HepG2 (cell line): ENCODE measurements around the gene RNU1-1. TPM values are rescaled to one million over a fixed set of nuclear protein-coding genes. Genes with fewer than 3 reads are reported as not detected.
"Not testable (repeated sequence)": the region's sequence is repeated elsewhere in the genome, so short reads cannot be mapped to it uniquely, and the experiment has no call there.

Experiments used
- ATAC-seq: fragments of 200-7000 bp; cut with Tn5 transposase; 3 replicates; pipeline ENCODE4 v1.9.1; 2020; ENCODE audit warnings: mild to moderate bottlenecking, moderate library complexity
- BruUV-seq: library from RNA; stranded (reverse); fragments of 400-500 nt; replicated peaks from 2 replicates; lab custom pipeline; 2021; lab: Mats Ljungman, UMichigan
- CTCF ChIA-PET: fragments of 300-600 bp; formaldehyde crosslinking; extraction: SDS; loops from one replicate; lab custom pipeline; 2021; ENCODE audit warnings: low total read pairs, inconsistent platforms, low intra/inter-chr PET ratio; lab: Yijun Ruan, JAX
- POLR2A ChIA-PET: fragments of 350-600 bp; sonication (Branson Sonifier 250); formaldehyde crosslinking; loops from one replicate; lab custom pipeline; 2020; ENCODE audit warnings: antibody characterized with exemption, inconsistent platforms; lab: Yijun Ruan, JAX
- DNase-seq: peaks from one replicate; pipeline ENCODE4 v3.0.0-alpha.2; 2015; ENCODE audit warnings: low spot score
- FAIRE-seq: peaks from 3 replicates; lab custom pipeline; 2011; peaks lifted over from hg19 to GRCh38; lab: Jason Lieb, UNC
- H2AFZ ChIP-seq: one replicate; pipeline ENCODE4 v1.6.1; 2011; ENCODE audit warnings: low read length, inconsistent platforms
- H3K27ac ChIP-seq: fragments of 300-600 bp; 3 replicates; pipeline ENCODE4 v1.8.0; 2011; ENCODE audit warnings: mixed run types, mild to moderate bottlenecking, mixed read lengths, low read length, inconsistent platforms; ENCODE audit not compliant: insufficient read depth; ENCODE audit errors: extremely low read length
- H3K27me3 ChIP-seq, 2 experiments: fragments of 200-600 bp in 1 of 2; 2 replicates in 1 of 2; 3 replicates in 1 of 2; pipeline versions ENCODE4 v1.6.0 to v1.8.0; 2011; ENCODE audit warnings: low read length in 2 of 2, mild to moderate bottlenecking in 2 of 2, moderate library complexity in 2 of 2, inconsistent platforms in 1 of 2; ENCODE audit not compliant: insufficient read depth in 2 of 2, control insufficient read depth in 1 of 2
- H3K36me3 ChIP-seq, 2 experiments: fragments of 200-600 bp in 1 of 2; replicated peaks in 1 of 2; 2 replicates in 1 of 2; 3 replicates in 1 of 2; pipeline versions ENCODE4 v1.5.1 to v1.8.0; 2011; ENCODE audit warnings: low read length in 2 of 2, inconsistent platforms in 1 of 2; ENCODE audit not compliant: insufficient read depth in 2 of 2, control insufficient read depth in 1 of 2
- H3K4me1 ChIP-seq: 2 replicates; pipeline ENCODE4 v1.5.1; 2012; ENCODE audit warnings: low read length, inconsistent platforms; ENCODE audit not compliant: insufficient read depth
- H3K4me2 ChIP-seq: 2 replicates; pipeline ENCODE4 v1.6.0; 2011; ENCODE audit warnings: low read depth, low read length, inconsistent platforms
- H3K4me3 ChIP-seq, 3 experiments: fragments of 200-600 bp in 1 of 3; sonication (generic), shearing (Covaris generic) in 1 of 3; replicated peaks in 1 of 3; 2 replicates each; pipeline ENCODE4 v1.5.1; 2011 to 2016; ENCODE audit warnings: low read length in 3 of 3, inconsistent platforms in 2 of 3, low read depth in 2 of 3, mild to moderate bottlenecking in 2 of 3, control low read depth in 1 of 3, mixed read lengths in 1 of 3; ENCODE audit not compliant: insufficient read depth in 1 of 3
- H3K79me2 ChIP-seq: one replicate; pipeline ENCODE4 v1.6.1; 2011; ENCODE audit warnings: low read length, inconsistent platforms; ENCODE audit not compliant: insufficient read depth
- H3K9ac ChIP-seq: 2 replicates; pipeline ENCODE4 v1.6.0; 2011; ENCODE audit warnings: mild to moderate bottlenecking, low read depth, low read length, inconsistent platforms; ENCODE audit not compliant: insufficient read depth
- H3K9me3 ChIP-seq: 2 replicates; pipeline ENCODE4 v1.5.1; 2012; ENCODE audit warnings: mild to moderate bottlenecking, low read length
- H4K20me1 ChIP-seq: 2 replicates; pipeline ENCODE4 v1.6.0; 2011; ENCODE audit warnings: inconsistent platforms, mild to moderate bottlenecking, low read length, moderate library complexity; ENCODE audit not compliant: insufficient read depth
- CREB1 ChIP-seq, 2 experiments: fragments of 450-650 bp in 1 of 2; IDR thresholded peaks; 2 replicates each; pipeline ENCODE4 v1.6.1; 2016 to 2017; ENCODE audit warnings: control low read depth in 1 of 2, mild to moderate bottlenecking in 1 of 2, missing compliant biosample characterization in 1 of 2, missing genetic modification characterization in 1 of 2
- ELF3 ChIP-seq: IDR thresholded peaks from 2 replicates; pipeline ENCODE4 v1.6.1; 2016; ENCODE audit warnings: missing genetic modification reagents, missing compliant biosample characterization
- FOXM1 ChIP-seq: sonication (generic); formaldehyde crosslinking; IDR thresholded peaks from 2 replicates; pipeline ENCODE4 v1.5.0; 2020; ENCODE audit warnings: missing genetic modification reagents
- FOXP1 ChIP-seq, 2 experiments: fragments of 450-650 bp in 1 of 2; IDR thresholded peaks; 2 replicates each; pipeline ENCODE4 v1.6.1; 2017 to 2018; ENCODE audit warnings: antibody characterized with exemption in 1 of 2
- IRF2 ChIP-seq: IDR thresholded peaks from 2 replicates; pipeline ENCODE4 v1.6.1; 2018; ENCODE audit warnings: missing genetic modification reagents, missing compliant biosample characterization
- KAT8 ChIP-seq: IDR thresholded peaks from 2 replicates; pipeline ENCODE4 v1.6.1; 2016; ENCODE audit warnings: missing genetic modification reagents, missing compliant biosample characterization
- KLF11 ChIP-seq: IDR thresholded peaks from 2 replicates; pipeline ENCODE4 v1.6.1; 2016; ENCODE audit warnings: missing compliant biosample characterization
- KLF16 ChIP-seq, 2 experiments: sonication (generic) in 1 of 2; formaldehyde crosslinking in 1 of 2; IDR thresholded peaks; 2 replicates each; pipeline versions ENCODE4 v1.6.1 to v1.8.0; 2016 to 2023; ENCODE audit warnings: missing genetic modification reagents in 2 of 2, missing compliant biosample characterization in 1 of 2
- KLF6 ChIP-seq: IDR thresholded peaks from 2 replicates; pipeline ENCODE4 v1.8.0; 2016; ENCODE audit warnings: missing biosample characterization, missing genetic modification reagents
- KMT2A ChIP-seq: sonication (generic); formaldehyde crosslinking; IDR thresholded peaks from 2 replicates; pipeline ENCODE4 v1.4.0; 2020; ENCODE audit warnings: missing genetic modification reagents
- KMT2B ChIP-seq: IDR thresholded peaks from 2 replicates; pipeline ENCODE4 v1.6.1; 2016; ENCODE audit warnings: missing genetic modification reagents, missing compliant biosample characterization
- MED13 ChIP-seq: sonication (generic); formaldehyde crosslinking; IDR thresholded peaks from 2 replicates; pipeline ENCODE4 v1.5.0; 2020; ENCODE audit warnings: missing genetic modification reagents
- MTF1 ChIP-seq: sonication (generic); formaldehyde crosslinking; IDR thresholded peaks from 2 replicates; pipeline ENCODE4 v1.5.0; 2020; ENCODE audit warnings: missing genetic modification reagents
- MXD3 ChIP-seq: IDR thresholded peaks from 2 replicates; pipeline ENCODE4 v1.6.1; 2016; ENCODE audit warnings: mild to moderate bottlenecking, missing biosample characterization, missing genetic modification reagents
- NR2F1 ChIP-seq, 2 experiments: fragments of 450-650 bp in 1 of 2; formaldehyde crosslinking in 1 of 2; IDR thresholded peaks; 2 replicates each; pipeline versions ENCODE4 v1.5.0 to v1.6.1; 2016 to 2020; ENCODE audit warnings: mild to moderate bottlenecking in 1 of 2, missing compliant biosample characterization in 1 of 2, missing genetic modification reagents in 1 of 2, moderate library complexity in 1 of 2
- RXRA ChIP-seq: sonication (generic); formaldehyde crosslinking; IDR thresholded peaks from 2 replicates; pipeline ENCODE4 v1.5.1; 2020; ENCODE audit warnings: missing genetic modification reagents
- SMAD3 ChIP-seq: sonication (generic); formaldehyde crosslinking; IDR thresholded peaks from 2 replicates; pipeline ENCODE4 v1.4.0; 2020; ENCODE audit warnings: missing genetic modification reagents
- TFDP2 ChIP-seq: sonication (generic); formaldehyde crosslinking; IDR thresholded peaks from 2 replicates; pipeline ENCODE4 v1.4.0; 2020; ENCODE audit warnings: missing genetic modification reagents
- THAP11 ChIP-seq: IDR thresholded peaks from 2 replicates; pipeline ENCODE4 v1.6.1; 2016; ENCODE audit warnings: missing biosample characterization, missing genetic modification reagents
- TP53 ChIP-seq: sonication (generic); formaldehyde crosslinking; conservative IDR thresholded peaks from 2 replicates; pipeline ENCODE4 v1.4.0; 2020; ENCODE audit warnings: missing genetic modification reagents
- ZNF331 ChIP-seq: sonication (generic); formaldehyde crosslinking; IDR thresholded peaks from 2 replicates; pipeline ENCODE4 v1.4.0; 2020; ENCODE audit warnings: missing genetic modification reagents
- ZNF337 ChIP-seq: sonication (generic); formaldehyde crosslinking; IDR thresholded peaks from 2 replicates; pipeline ENCODE4 v1.5.1; 2020; ENCODE audit warnings: missing genetic modification reagents, low read depth, mild to moderate bottlenecking, borderline replicate concordance
- ZNF350 ChIP-seq: sonication (generic); formaldehyde crosslinking; IDR thresholded peaks from 2 replicates; pipeline ENCODE4 v1.4.0; 2020; ENCODE audit warnings: mild to moderate bottlenecking, low read depth, missing genetic modification reagents, borderline replicate concordance
- ZNF362 ChIP-seq: sonication (generic); formaldehyde crosslinking; IDR thresholded peaks from 2 replicates; pipeline ENCODE4 v1.4.0; 2020; ENCODE audit warnings: missing genetic modification reagents, mild to moderate bottlenecking, borderline replicate concordance
- ZNF792 ChIP-seq: IDR thresholded peaks from 2 replicates; pipeline ENCODE4 v1.6.1; 2016
- WGBS: methylation state at CpG from one replicate; pipeline ENCODE4 v1.1.6; 2017; ENCODE audit warnings: low lambda C conversion rate; 5-methylcytosine and 5-hydroxymethylcytosine counted together
- in situ Hi-C: cut with HindIII; loops from 2 replicates; pipeline ENCODE4 v1.10.0; 2017; ENCODE audit warnings: low pct_unique_long_range_greater_than_20kb; ENCODE audit not compliant: extremely low pct_ligation_motif_present
- intact Hi-C: fragments of 100-400 bp; cut with micrococcal nuclease; formaldehyde crosslinking; loops from one replicate; pipeline ENCODE4 v1.10.0; 2022; ENCODE audit not compliant: unreplicated experiment
- polyA plus RNA-seq, 8 experiments: library from polyadenylated mRNA; depleted of rRNA in 3 of 8; stranded (reverse) in 7 of 8; unstranded in 1 of 8; fragments of >200 nt; fragmentation: Illumina TruSeq in 4 of 8; extraction: Trizol in 4 of 8; gene quantifications; 2 replicates each; pipeline versions ENCODE4 v1.2.1 to v1.2.3, GENCODE V29; 2011 to 2016; ENCODE audit warnings: low read depth in 4 of 8, missing spikeins in 1 of 8, mixed read lengths in 1 of 8; ENCODE audit not compliant: insufficient read depth in 1 of 8
- total RNA-seq, 5 experiments: library from RNA; depleted of rRNA; stranded (reverse); fragments of >200 nt; fragmentation: Illumina TruSeq; extraction: Trizol; gene quantifications; 2 replicates each; pipeline ENCODE4 v1.2.3, GENCODE V29; 2016; ENCODE audit warnings: low read depth in 1 of 5

RNU1-1 gene
- total and polyA plus RNA-seq, 2 of the 13 experiments (the other 11 are each of a cell fraction or from before 2014, with no cell fraction given) = under 0.01 to 11,018 TPM

DNA sequence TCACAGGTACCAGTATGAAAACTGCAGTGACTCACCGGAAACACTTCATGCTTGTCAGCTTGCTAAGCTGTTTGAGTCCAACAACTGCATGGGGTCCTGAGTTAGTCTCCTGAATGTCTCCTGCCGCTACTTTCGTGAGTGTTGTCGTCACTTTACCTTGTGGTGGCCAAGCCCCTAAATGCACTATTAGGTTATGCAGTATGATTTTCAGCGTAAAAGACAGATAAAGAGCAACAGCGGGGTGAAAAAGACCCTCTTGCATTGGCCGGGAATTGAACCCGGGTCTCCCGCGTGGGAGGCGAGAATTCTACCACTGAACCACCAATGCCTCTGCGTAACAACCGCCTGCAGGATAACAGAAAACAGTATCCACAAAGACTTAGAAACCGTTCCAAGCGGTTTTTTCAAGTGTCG is 31.6 kb upstream of the RNU1-1 start:
- H3K9ac ChIP-seq; H3K9me3 ChIP-seq; H2AFZ ChIP-seq; H4K20me1 ChIP-seq; intact Hi-C loops; in situ Hi-C loops; H3K36me3 ChIP-seq; POLR2A ChIA-PET; H3K79me2 ChIP-seq; CTCF ChIA-PET; H3K27ac ChIP-seq; H3K27me3 ChIP-seq; TF ChIP-seq FOXP1 (IDR thresholded peaks at IDR 0.05): not testable (repeated sequence)
- ATAC-seq (peak; percentile 90), FAIRE-seq (peak; percentile 28), DNase-seq (peak; percentile 86)
- peaks cover 14% of the 10 kb centered on the region for H3K4me1 ChIP-seq
- peak overlapping the region; percentile 38 to 50 (median 44); a peak in 4 of 6 replicates for H3K4me3 ChIP-seq
- H3K4me2 ChIP-seq = peak overlapping the region; percentile 72
- TSS peak; percentile 100 for BruUV-seq
- WGBS = 0% methylated on average over 12 of the region's 16 CpGs
- TF ChIP-seq IRF2 (CRISPR knock-in tag) (peak; percentile 61; the same call in 1 of the 2 replicates), KLF11 (CRISPR knock-in tag) (peak; percentile 81), FOXP1 (CRISPR knock-in tag; IDR thresholded peaks at IDR 0.05) (peak; percentile 32; the same call in 1 of the 2 replicates), NR2F1 (CRISPR knock-in tag; IDR thresholded peaks at IDR 0.05) (peak in 1 of 2 experiments; percentile 42; a peak in 1 of 4 replicates), ZNF362 (CRISPR knock-in tag) (peak; percentile 72; the same call in 1 of the 2 replicates), MED13 (CRISPR knock-in tag) (0 out of 2 replicates have a peak, but pooled peaks have one; percentile 47), MXD3 (CRISPR knock-in tag) (peak; percentile 58; the same call in 1 of the 2 replicates), RXRA (CRISPR knock-in tag) (peak; percentile 63; the same call in 1 of the 2 replicates), KAT8 (CRISPR knock-in tag) (peak; percentile 61), KMT2A (CRISPR knock-in tag) (peak; percentile 48; the same call in 1 of the 2 replicates), ZNF337 (CRISPR knock-in tag) (peak; percentile 47; the same call in 1 of the 2 replicates), KLF6 (CRISPR knock-in tag) (peak; percentile 64), MTF1 (CRISPR knock-in tag) (0 out of 2 replicates have a peak, but pooled peaks have one; percentile 13), KLF16 (CRISPR knock-in tag; IDR thresholded peaks at IDR 0.05) (peak in 1 of 2 experiments; percentile 91; a peak in 2 of 4 replicates), CREB1 (IDR thresholded peaks at IDR 0.05) (peak; percentile 48; the same call in 1 of the 2 replicates), CREB1 (CRISPR knock-in tag; IDR thresholded peaks at IDR 0.05) (peak; percentile 72), TFDP2 (CRISPR knock-in tag) (peak; percentile 65), ZNF331 (CRISPR knock-in tag) (peak; percentile 83), FOXM1 (0 out of 2 replicates have a peak, but pooled peaks have one; percentile 33), THAP11 (CRISPR knock-in tag) (peak; percentile 67), ZNF350 (peak; percentile 29; the same call in 1 of the 2 replicates), TP53 (CRISPR knock-in tag) (0 out of 2 replicates have a peak, but pooled peaks have one; percentile 59), ZNF792 (CRISPR knock-in tag) (peak; percentile 87), SMAD3 (CRISPR knock-in tag) (peak; percentile 89), ELF3 (CRISPR knock-in tag) (peak; percentile 74), KMT2B (CRISPR knock-in tag) (peak; percentile 72)
